Renal cortical epithelial cell (primary cell): Measurements from ENCODE around the gene EPO. TPM values are rescaled to one million over a fixed set of nuclear protein-coding genes. Genes with fewer than 3 reads are reported as not detected.
"Not testable (repeated sequence)": the region's sequence is repeated elsewhere in the genome, so short reads cannot be mapped to it uniquely, and the experiment has no call there.

Source experiments
- DNase-seq: peaks from one replicate; pipeline ENCODE4 v3.0.0-alpha.2; 2011; ENCODE audit warnings: low read depth
- total RNA-seq: library from RNA; depleted of rRNA; stranded (reverse); fragments of >200 nt; gene quantifications from 2 replicates; pipeline ENCODE4 v1.2.3, GENCODE V29; 2014

EPO gene
- total RNA-seq, 1 donor from 2014 or later: not detected

- peak; percentile 28 for DNase-seq
Measured at GRCh38 chr7:100705320-100705752, 14.9 kb upstream of the EPO start.

- peak; percentile 91 for DNase-seq
Measured at GRCh38 chr7:100705753-100706671, 14.3 kb upstream of the EPO start, which contains the start of gene POP7. Gene POP7 (plus strand): TSS chr7:100706121. CDS start chr7:100706831, 710 bp downstream.

GRCh38 chr7:100706672-100707311, 13.5 kb upstream of the EPO start:
- DNase-seq: no peak

- DNase-seq: no peak
Measured at GRCh38 chr7:100708395-100708794, 11.9 kb upstream of the EPO start.

GRCh38 chr7:100710452-100710851, 9.8 kb upstream of the EPO start:
- no peak for DNase-seq

GRCh38 chr7:100711369-100711768, 8.9 kb upstream of the EPO start:
- no peak for DNase-seq

GRCh38 chr7:100714725-100715124, 5.5 kb upstream of the EPO start:
- DNase-seq: no peak

- DNase-seq: not testable (repeated sequence)
Measured at GRCh38 chr7:100717073-100717472, 3.2 kb upstream of the EPO start.

GRCh38 chr7:100719523-100720278, 567 bp upstream of the EPO start:
- peak; percentile 27 for DNase-seq

- DNase-seq: no peak
Measured at GRCh38 chr7:100720671-100721504, 620 bp downstream of the EPO start.

- no peak for DNase-seq
Measured at GRCh38 chr7:100721505-100721812, 1.2 kb downstream of the EPO start.

GRCh38 chr7:100722480-100723212, 2.4 kb downstream of the EPO start:
- DNase-seq: no peak

- no peak for DNase-seq
Measured at GRCh38 chr7:100723732-100724275, 3.5 kb downstream of the EPO start.

- not testable (repeated sequence) for DNase-seq
Measured at GRCh38 chr7:100724364-100724763, 4.1 kb downstream of the EPO start.

- no peak for DNase-seq
Measured at GRCh38 chr7:100726996-100727761, 6.9 kb downstream of the EPO start.

GRCh38 chr7:100728196-100728595, 7.9 kb downstream of the EPO start:
- DNase-seq: no peak

- no peak for DNase-seq
Measured at GRCh38 chr7:100730136-100730800, 10.0 kb downstream of the EPO start.

GRCh38 chr7:100731937-100732636, 11.8 kb downstream of the EPO start:
- no peak for DNase-seq
